DOHH2 (cell line): ENCODE data around the gene NPAS3.

Experiments
- H3F3A ChIP-seq: fragments of 200-600 bp; sonication (generic), shearing (Covaris generic); 2 replicates; pipeline ENCODE4 v1.6.0; 2016; ENCODE audit warnings: antibody characterized with exemption, mild to moderate bottlenecking; ENCODE audit not compliant: control insufficient read depth, insufficient read depth
- H3K27ac ChIP-seq: fragments of 200-600 bp; sonication (generic); 2 replicates; pipeline ENCODE4 v1.5.1; 2014; ENCODE audit warnings: low read depth, mild to moderate bottlenecking, low read length, moderate library complexity
- H3K27me3 ChIP-seq: fragments of 200-600 bp; sonication (generic); 2 replicates; pipeline ENCODE4 v1.6.1; 2014; ENCODE audit warnings: mild to moderate bottlenecking, low read length, mixed read lengths; ENCODE audit not compliant: control insufficient read depth
- H3K36me3 ChIP-seq: fragments of 200-600 bp; sonication (generic); 2 replicates; pipeline ENCODE4 v1.6.1; 2014; ENCODE audit warnings: mild to moderate bottlenecking, low read length, moderate library complexity, mixed read lengths; ENCODE audit not compliant: control insufficient read depth
- H3K4me1 ChIP-seq: fragments of 200-600 bp; sonication (generic); 2 replicates; pipeline ENCODE4 v1.6.1; 2014; ENCODE audit warnings: mild to moderate bottlenecking, low read length, mixed read lengths; ENCODE audit not compliant: control insufficient read depth
- H3K4me2 ChIP-seq: fragments of 200-600 bp; sonication (generic); 2 replicates; pipeline ENCODE4 v1.6.0; 2014; ENCODE audit warnings: mild to moderate bottlenecking, low read length, moderate library complexity
- H3K4me3 ChIP-seq: fragments of 200-600 bp; sonication (generic); 2 replicates; pipeline ENCODE4 v1.5.1; 2014; ENCODE audit warnings: mild to moderate bottlenecking, low read length, mixed read lengths
- H3K79me2 ChIP-seq: fragments of 200-600 bp; sonication (generic); 2 replicates; pipeline ENCODE4 v1.6.1; 2014; ENCODE audit warnings: mild to moderate bottlenecking, low read length, mixed read lengths; ENCODE audit not compliant: control insufficient read depth
- H3K9me2 ChIP-seq: fragments of 200-600 bp; sonication (generic); replicated peaks from 2 replicates; pipeline ENCODE4 v1.6.1; 2014; ENCODE audit warnings: mild to moderate bottlenecking, low read length, mixed read lengths; ENCODE audit not compliant: control insufficient read depth
- H3K9me3 ChIP-seq: fragments of 200-600 bp; sonication (generic); 2 replicates; pipeline ENCODE4 v1.6.1; 2014; ENCODE audit warnings: antibody characterized with exemption, low read length, mixed read lengths; ENCODE audit not compliant: control insufficient read depth, insufficient read depth
- H4K20me1 ChIP-seq: fragments of 200-600 bp; sonication (generic); 2 replicates; pipeline ENCODE4 v1.6.0; 2014; ENCODE audit warnings: low read depth, mild to moderate bottlenecking, antibody characterized with exemption, low read length, moderate library complexity; ENCODE audit not compliant: control insufficient read depth, insufficient read depth
- CTCF ChIP-seq: fragments of 200-600 bp; sonication (generic); IDR thresholded peaks from one replicate; pipeline ENCODE4 v1.5.1; 2014; ENCODE audit warnings: antibody characterized with exemption, mild to moderate bottlenecking, low read depth, low read length; ENCODE audit not compliant: poor library complexity, severe bottlenecking
- EZH2phosphoT487 ChIP-seq: fragments of 200-600 bp; sonication (generic); IDR thresholded peaks from 2 replicates; pipeline ENCODE4 v1.6.1; 2017; ENCODE audit warnings: borderline replicate concordance, mild to moderate bottlenecking, antibody characterized with exemption, low read length, moderate library complexity, mixed read lengths

The NPAS3 gene

DNA sequence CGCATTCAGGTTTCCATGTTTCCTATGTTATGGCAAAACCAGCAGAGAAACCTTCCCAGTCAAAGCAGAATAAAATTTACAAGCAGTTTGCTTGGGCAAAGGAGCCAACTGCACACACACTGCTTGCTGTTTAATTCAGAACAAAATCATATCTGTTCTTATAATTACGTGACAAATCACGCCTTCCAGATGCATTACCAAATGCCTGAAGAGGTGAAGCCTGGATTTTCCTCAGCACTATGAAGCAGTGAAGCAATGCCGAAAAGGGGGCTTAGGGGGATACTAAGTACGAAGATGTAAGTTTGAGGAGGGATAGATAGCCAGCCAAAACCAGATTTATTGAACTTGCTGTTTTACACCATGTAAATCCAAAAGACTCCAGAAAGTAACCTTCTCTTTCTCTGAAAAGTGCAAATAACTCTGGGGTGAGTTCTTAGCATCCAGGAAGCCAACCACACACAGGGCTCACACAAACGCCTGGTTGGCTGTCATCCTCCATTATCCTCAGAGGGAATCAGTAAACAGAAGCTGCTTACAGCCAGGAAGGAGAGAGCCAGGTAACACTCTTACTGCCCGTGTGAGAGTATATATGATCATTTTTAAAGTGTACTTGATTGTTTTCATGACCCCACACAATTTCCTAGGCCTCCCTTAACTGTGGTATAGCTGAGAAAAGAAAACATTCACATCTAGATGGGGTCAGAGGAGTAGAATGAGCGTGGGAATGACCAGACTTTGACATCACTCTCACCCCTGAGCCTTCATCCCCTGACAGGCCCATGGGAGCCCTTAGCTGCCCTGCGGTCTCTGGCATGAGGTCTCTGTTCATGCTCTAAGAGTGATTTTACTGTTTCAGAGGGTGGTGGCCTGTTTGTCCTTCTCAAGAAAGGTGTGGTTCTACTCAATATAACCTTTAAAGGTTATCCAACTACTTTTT, 569.7 kb downstream of the NPAS3 start:
- Histone ChIP-seq H3K9me2 (no peaks in the 10 kb centered on the region), H3K27ac (no peak overlapping the region), H3F3A (no peaks in the 10 kb centered on the region), H3K4me1 (no peaks in the 10 kb centered on the region), H3K9me3 (no peaks in the 10 kb centered on the region), H3K79me2 (no peaks in the 10 kb centered on the region), H3K4me2 (no peak overlapping the region), H3K36me3 (no peaks in the 10 kb centered on the region), H3K27me3 (no peaks in the 10 kb centered on the region), H3K4me3 (no peak overlapping the region), H4K20me1 (no peaks in the 10 kb centered on the region)
- TF ChIP-seq EZH2phosphoT487: no peak
- TF ChIP-seq CTCF: no peak

DNA sequence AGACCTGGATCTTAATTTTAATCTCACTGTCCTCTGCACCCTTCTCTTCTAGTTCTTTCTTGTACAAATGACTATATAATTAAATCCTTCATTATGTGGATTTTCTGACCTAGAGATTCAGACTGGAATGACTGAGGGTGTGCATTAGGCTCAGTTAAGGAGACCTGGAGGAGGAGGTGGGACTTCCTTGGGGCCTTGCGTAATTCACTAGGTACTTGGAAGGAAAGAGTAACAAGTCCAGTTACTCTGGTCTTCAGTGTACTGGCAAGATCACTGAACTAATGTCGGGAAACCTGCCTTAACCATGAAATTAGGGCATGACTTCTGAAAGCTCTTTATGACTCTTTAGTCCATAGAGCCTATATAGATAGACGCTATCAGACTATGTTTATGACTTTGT, 570.8 kb downstream of the NPAS3 start:
- H3F3A ChIP-seq: no peaks in the 10 kb centered on the region
- H3K9me3 ChIP-seq: no peaks in the 10 kb centered on the region
- no peaks in the 10 kb centered on the region for H3K36me3 ChIP-seq
- no peaks in the 10 kb centered on the region for H4K20me1 ChIP-seq
- H3K4me3 ChIP-seq: no peak overlapping the region
- H3K27me3 ChIP-seq: no peaks in the 10 kb centered on the region
- TF ChIP-seq EZH2phosphoT487 (no peak), CTCF (no peak)
- no peak overlapping the region for H3K4me2 ChIP-seq
- no peaks in the 10 kb centered on the region for H3K9me2 ChIP-seq
- H3K4me1 ChIP-seq: no peaks in the 10 kb centered on the region
- H3K79me2 ChIP-seq: no peaks in the 10 kb centered on the region
- no peak overlapping the region for H3K27ac ChIP-seq

- H3K36me3 ChIP-seq: no peaks in the 10 kb centered on the region
- H3K27me3 ChIP-seq: no peaks in the 10 kb centered on the region
- no peak overlapping the region for H3K4me3 ChIP-seq
- no peaks in the 10 kb centered on the region for H3K79me2 ChIP-seq
- no peak overlapping the region for H3K27ac ChIP-seq
- no peak overlapping the region for H3K4me2 ChIP-seq
- no peaks in the 10 kb centered on the region for H3K9me3 ChIP-seq
- no peaks in the 10 kb centered on the region for H4K20me1 ChIP-seq
- no peaks in the 10 kb centered on the region for H3F3A ChIP-seq
- no peaks in the 10 kb centered on the region for H3K4me1 ChIP-seq
- TF ChIP-seq CTCF: no peak
- no peak for TF ChIP-seq EZH2phosphoT487
- H3K9me2 ChIP-seq: no peaks in the 10 kb centered on the region
These were observed 571.4 kb downstream of the NPAS3 start for GRCh38 chr14:33510063-33510481.
